Left colon (tissue), 2 donors: Measurements from ENCODE around the gene KBTBD13. TPM values are rescaled to one million over a fixed set of nuclear protein-coding genes. Genes with fewer than 3 reads are reported as not detected.

Experiments used
- ATAC-seq: fragments of 200-7000 bp; cut with Tn5 transposase; one replicate; pipeline ENCODE4 v1.9.1; 2020; ENCODE audit warnings: mild to moderate bottlenecking, moderate library complexity
- DNase-seq, 2 donors: peaks; one replicate each; pipeline ENCODE4 v3.0.0-alpha.2; 2020
- intact Hi-C, 2 donors: fragments of 100-400 bp; cut with DNase I in 1 of 2; cut with micrococcal nuclease in 1 of 2; formaldehyde crosslinking; loops; one replicate each; pipeline versions ENCODE4 v1.11.2 to v1.14.0; 2022; cut with DNase I, micrococcal nuclease
- total RNA-seq, 2 donors: library from RNA; stranded (reverse); fragmentation: NEBNext Ultra II Directional; extraction: Animal tissue kit (Norgen Biotek cat#: 25700); gene quantifications; one replicate each; pipeline ENCODE4 v1.2.1, GENCODE V29; 2021
- donor health status: DM: no; HTN: no; CAD: no.
- donor health status: DM: yes; HTN: yes; CAD: no.

Gene KBTBD13
- total RNA-seq, 2 donors from 2014 or later, result 0.08 TPM; not detected in 1

GRCh38 chr15:65048241-65048640, 28.3 kb upstream of the KBTBD13 start:
- intact Hi-C loops, result loop anchor here in 1 of 2 donors (10.0 kb wide), 1 partner anchor 47 kb away; no protein-coding TSS in a partner anchor
- DNase-seq (no peak), ATAC-seq (no peak)

- peak; percentile 91 to 92 for DNase-seq
- intact Hi-C loops, result loop anchor here in 1 of 2 donors (10.0 kb wide), 1 partner anchor 45 kb away; no protein-coding TSS in a partner anchor
- ATAC-seq, result peak; percentile 65
Measured at GRCh38 chr15:65049418-65049840, 27.1 kb upstream of the KBTBD13 start.

GRCh38 chr15:65050270-65050669, 26.3 kb upstream of the KBTBD13 start:
- intact Hi-C loops, result no loop called here
- peak in 1 of 2 donors; percentile 12 for DNase-seq
- no peak for ATAC-seq

GRCh38 chr15:65051266-65051665, 25.3 kb upstream of the KBTBD13 start:
- no peak for ATAC-seq
- intact Hi-C loops, result no loop called here

GRCh38 chr15:65052956-65053355, 23.6 kb upstream of the KBTBD13 start:
- ATAC-seq, result no peak
- no peak for DNase-seq
- intact Hi-C loops, result no loop called here

More at GRCh38 chr15:65051266-65051665, 25.3 kb upstream of the KBTBD13 start:
- DNase-seq, result peak in 1 of 2 donors; percentile 19

GRCh38 chr15:65054333-65055200, 22.0 kb upstream of the KBTBD13 start:
- intact Hi-C loops, result no loop called here

GRCh38 chr15:65055201-65055870, 21.2 kb upstream of the KBTBD13 start:
- intact Hi-C loops, result no loop called here
- ATAC-seq (peak; percentile 77), DNase-seq (peak; percentile 39 to 74)

More at GRCh38 chr15:65054333-65055200, 22.0 kb upstream of the KBTBD13 start:
- DNase-seq, result peak; percentile 60 to 80
- peak; percentile 74 for ATAC-seq

- ATAC-seq, result no peak
- intact Hi-C loops, result no loop called here
Measured at GRCh38 chr15:65056106-65056505, 20.4 kb upstream of the KBTBD13 start.

GRCh38 chr15:65056868-65057548, 19.5 kb upstream of the KBTBD13 start:
- peak; percentile 63 for ATAC-seq
- DNase-seq, result peak in 1 of 2 donors; percentile 57
- intact Hi-C loops, result no loop called here

More at GRCh38 chr15:65056106-65056505, 20.4 kb upstream of the KBTBD13 start:
- peak in 1 of 2 donors; percentile 21 for DNase-seq

- intact Hi-C loops, result no loop called here
- ATAC-seq, result no peak
- no peak for DNase-seq
Measured at GRCh38 chr15:65057549-65057940, 19.0 kb upstream of the KBTBD13 start.

- intact Hi-C loops, result no loop called here
- no peak for ATAC-seq
- no peak for DNase-seq
Measured at GRCh38 chr15:65058394-65059368, 17.9 kb upstream of the KBTBD13 start.

- ATAC-seq (no peak), DNase-seq (no peak)
- intact Hi-C loops, result no loop called here
Measured at GRCh38 chr15:65059369-65059750, 17.2 kb upstream of the KBTBD13 start.

GRCh38 chr15:65059931-65060596, 16.5 kb upstream of the KBTBD13 start:
- ATAC-seq, result no peak
- no peak for DNase-seq
- intact Hi-C loops, result no loop called here

- ATAC-seq, result no peak
- intact Hi-C loops, result no loop called here
- no peak for DNase-seq
Measured at GRCh38 chr15:65060641-65061397, 15.7 kb upstream of the KBTBD13 start.

GRCh38 chr15:65062061-65062460, 14.5 kb upstream of the KBTBD13 start:
- intact Hi-C loops, result no loop called here
- ATAC-seq, result no peak
- DNase-seq, result no peak

GRCh38 chr15:65062726-65063125, 13.8 kb upstream of the KBTBD13 start:
- DNase-seq, result no peak
- no peak for ATAC-seq
- intact Hi-C loops, result no loop called here
